Heart right ventricle (tissue), 16 donors: Measurements from ENCODE around the gene WWOX. TPM values are rescaled to one million over a fixed set of nuclear protein-coding genes. Genes with fewer than 3 reads are reported as not detected.

Source experiments
- ATAC-seq, 8 donors: fragments of 200-7000 bp; cut with Tn5 transposase; one replicate each; pipeline ENCODE4 v1.9.1; 2020; ENCODE audit warnings: mild to moderate bottlenecking in 8 of 8, moderate library complexity in 8 of 8, moderate number of reproducible peaks in 1 of 8
- DNase-seq, 2 donors: peaks; one replicate each; pipeline ENCODE4 v3.0.0-alpha.2; 2020
- H3K27ac ChIP-seq, 10 donors: fragments of 200-600 bp; sonication (generic) in 2 of 10; one replicate each; pipeline versions ENCODE4 v1.5.0 to v1.8.0; 2020 to 2022; ENCODE audit warnings: mild to moderate bottlenecking in 3 of 10
- H3K27me3 ChIP-seq, 7 donors: fragments of 200-600 bp; one replicate each; pipeline ENCODE4 v1.8.0; 2021 to 2022; ENCODE audit warnings: mild to moderate bottlenecking in 2 of 7
- H3K36me3 ChIP-seq, 9 donors: fragments of 200-600 bp; sonication (generic) in 1 of 9; one replicate each; pipeline versions ENCODE4 v1.5.0 to v1.8.0; 2020 to 2022; ENCODE audit warnings: mild to moderate bottlenecking in 2 of 9
- H3K4me1 ChIP-seq, 9 donors: fragments of 200-600 bp; sonication (generic) in 1 of 9; one replicate each; pipeline versions ENCODE4 v1.5.0 to v1.8.0; 2020 to 2022; ENCODE audit warnings: mild to moderate bottlenecking in 4 of 9
- H3K4me3 ChIP-seq, 10 donors: fragments of 200-600 bp; sonication (generic) in 2 of 10; one replicate each; pipeline versions ENCODE4 v1.5.0 to v1.8.0; 2020 to 2022; ENCODE audit warnings: mild to moderate bottlenecking in 7 of 10, moderate library complexity in 2 of 10
- H3K9me3 ChIP-seq, 11 donors: fragments of 200-600 bp in 10 of 11; sonication (generic) in 2 of 11; one replicate each; pipeline versions ENCODE4 v1.5.0 to v1.8.0; 2013 to 2022; ENCODE audit warnings: mild to moderate bottlenecking in 2 of 11, control low read depth in 1 of 11, moderate library complexity in 1 of 11
- CTCF ChIP-seq, 9 donors: fragments of 200-600 bp; sonication (generic) in 2 of 9; IDR thresholded peaks; one replicate each; pipeline versions ENCODE4 v1.5.0 to v1.8.0; 2021 to 2022; ENCODE audit warnings: antibody characterized with exemption in 9 of 9, mild to moderate bottlenecking in 5 of 9, moderate library complexity in 1 of 9
- WGBS, 2 donors: extraction: QIAGEN DNeasy Blood & Tissue Kit; methylation state at CpG; one replicate each; pipeline ENCODE4 v1.1.7; 2013; ENCODE audit warnings: inconsistent platforms in 1 of 2; 5-methylcytosine and 5-hydroxymethylcytosine counted together
- intact Hi-C, 10 donors: fragments of 100-400 bp; cut with DNase I; formaldehyde crosslinking; loops; one replicate each; pipeline versions ENCODE4 v1.11.1 to v1.14.2; 2022
- polyA plus RNA-seq, 2 donors: library from polyadenylated mRNA; stranded (reverse); fragments of 200-250 nt; gene quantifications; one replicate each; pipeline ENCODE4 v1.2.3, GENCODE V29; 2013
- total RNA-seq, 10 donors: library from RNA; stranded (reverse); fragmentation: NEBNext Ultra II Directional in 3 of 10; extraction: Animal tissue kit (Norgen Biotek cat#: 25700) in 3 of 10; gene quantifications; one replicate each; pipeline versions ENCODE4 v1.2.1 to v1.2.4, GENCODE V29; 2021 to 2023
- donor health status: Arrhythmogenic right ventricular cardiomyopathy.
- donor health status: ischemic (EF 13 %, LVEDD 7.1; RV severe dilation, severe dysfunction).
- donor health status: healthy with polysubstance abuse.
- donor health status: DM: no; HTN: yes; CAD: no.
- donor health status: DM: no; HTN: no; CAD: no.
- donor health status: ischemic (EF 25% LVEDD 6.9; RV normal size, moderate dysfunction).
- donor health status: ischemic (EF 25% LVEDD 5.7; RV mildly dilated, moderate dysfunction).
- donor health status: healthy.
- donor health status: DM: yes; HTN: yes; CAD: no.
- donor health status: Ischemic cardiomyopathy.
- donor health status: ischemic (EF 35%, LVEDD 5.7; RV mildly dilated, moderate dysfunction).
- donor health status: nonischemic (EF 11% LVEDD 7.7; RV severe dilation, severe dysfunction).
- donor health status: DM: yes; HTN: yes; CAD: no.
- donor health status: PGD.
- donor health status: ischemic (EF 29% LVEDD 5.4; RV normal size, mild dysfunction).
- donor health status: nonischemic (EF 23%, LVEDD 6.1; RV moderate dilation, normal function).

The WWOX gene
- total and polyA plus RNA-seq, 12 donors, result 4.9 to 15.0 (median 9.9) TPM

GRCh38 chr16:78663690-78664089 lies 564.2 kb downstream of the WWOX start:
- no peak for TF ChIP-seq CTCF (IDR thresholded peaks at IDR 0.05)
- peaks cover 0 to 22% (median 12%) of the 10 kb centered on the region in 9 donors for H3K4me1 ChIP-seq
- DNase-seq, result no peak
- H3K27ac ChIP-seq, result no peak overlapping the region
- no peaks in the 10 kb centered on the region for H3K27me3 ChIP-seq
- H3K4me3 ChIP-seq, result no peak overlapping the region
- ATAC-seq, result no peak
- WGBS, 2 donors, result 96% methylated on average over 5 of the region's 5 CpGs
- H3K9me3 ChIP-seq, result no peaks in the 10 kb centered on the region
- H3K36me3 ChIP-seq, result no peaks in the 10 kb centered on the region
- intact Hi-C loops, result no loop called here

GRCh38 chr16:78664811-78665772 lies 565.6 kb downstream of the WWOX start:
- no peaks in the 10 kb centered on the region for H3K36me3 ChIP-seq
- no peak for TF ChIP-seq CTCF (IDR thresholded peaks at IDR 0.05)

GRCh38 chr16:78666318-78666717 lies 566.9 kb downstream of the WWOX start:
- intact Hi-C loops, result no loop called here
- 91 to 92% methylated on average over 4 of the region's 4 CpGs for WGBS, 2 donors

More at GRCh38 chr16:78664811-78665772, 565.6 kb downstream of the WWOX start:
- H3K4me1 ChIP-seq, result peaks cover 0 to 22% (median 11%) of the 10 kb centered on the region in 9 donors
- ATAC-seq (no peak), DNase-seq (no peak)
- H3K27ac ChIP-seq, result no peak overlapping the region
- H3K4me3 ChIP-seq, result no peak overlapping the region
- no peaks in the 10 kb centered on the region for H3K9me3 ChIP-seq
- H3K27me3 ChIP-seq, result no peaks in the 10 kb centered on the region
- intact Hi-C loops, result no loop called here
- 90 to 91% methylated on average over 19 of the region's 19 CpGs for WGBS, 2 donors

GRCh38 chr16:78667675-78668074 lies 568.2 kb downstream of the WWOX start:
- intact Hi-C loops, result no loop called here
- no peak for DNase-seq
- no peak for ATAC-seq
- Histone ChIP-seq H3K27ac (no peak overlapping the region), H3K4me1 (peaks cover 0 to 25% (median 16%) of the 10 kb centered on the region in 9 donors), H3K4me3 (no peak overlapping the region), H3K36me3 (no peaks in the 10 kb centered on the region), H3K27me3 (no peaks in the 10 kb centered on the region), H3K9me3 (no peaks in the 10 kb centered on the region)
- 98 to 100% methylated on average over 5 of the region's 5 CpGs for WGBS, 2 donors
- no peak for TF ChIP-seq CTCF (IDR thresholded peaks at IDR 0.05)

More at GRCh38 chr16:78666318-78666717, 566.9 kb downstream of the WWOX start:
- TF ChIP-seq CTCF (IDR thresholded peaks at IDR 0.05), result no peak
- H3K4me1 ChIP-seq, result peaks cover 0 to 25% (median 16%) of the 10 kb centered on the region in 9 donors
- no peak for DNase-seq
- no peaks in the 10 kb centered on the region for H3K9me3 ChIP-seq
- H3K27me3 ChIP-seq, result no peaks in the 10 kb centered on the region
- no peak for ATAC-seq
- H3K4me3 ChIP-seq, result no peak overlapping the region
- H3K27ac ChIP-seq, result no peak overlapping the region
- no peaks in the 10 kb centered on the region for H3K36me3 ChIP-seq
